Neuronal stem cell (in vitro differentiated cells): ENCODE data around the gene PBRM1.
A peak's percentile ranks its signal among the peaks of the same experiment; 100 is the strongest.

Experiments used
- DNase-seq: peaks from one replicate; pipeline ENCODE4 v3.0.0-alpha.2; 2013; ENCODE audit warnings: low spot score
- H2AFZ ChIP-seq: one replicate; pipeline ENCODE4 v1.6.1; 2013; ENCODE audit warnings: mild to moderate bottlenecking, low read length, inconsistent platforms
- H2AK5ac ChIP-seq: 2 replicates; pipeline ENCODE4 v1.6.1; 2013; ENCODE audit warnings: low read depth, mild to moderate bottlenecking, inconsistent platforms, low read length, moderate library complexity, mixed read lengths
- H2BK120ac ChIP-seq: 2 replicates; pipeline ENCODE4 v1.6.1; 2013; ENCODE audit warnings: low read depth, mild to moderate bottlenecking, inconsistent platforms, low read length, moderate library complexity, mixed read lengths
- H2BK12ac ChIP-seq: one replicate; pipeline ENCODE4 v1.6.1; 2013; ENCODE audit warnings: low read length, inconsistent platforms
- H2BK15ac ChIP-seq: 2 replicates; pipeline ENCODE4 v1.6.1; 2013; ENCODE audit warnings: mild to moderate bottlenecking, low read length, inconsistent platforms, mixed read lengths
- H2BK5ac ChIP-seq: one replicate; pipeline ENCODE4 v1.6.1; 2013; ENCODE audit warnings: inconsistent platforms, mild to moderate bottlenecking, low read length, moderate library complexity
- H3K14ac ChIP-seq: one replicate; pipeline ENCODE4 v1.6.1; 2013; ENCODE audit warnings: low read length, inconsistent platforms
- H3K18ac ChIP-seq: 2 replicates; pipeline ENCODE4 v1.6.1; 2013; ENCODE audit warnings: low read length, inconsistent platforms
- H3K23ac ChIP-seq: 2 replicates; pipeline ENCODE4 v1.6.1; 2013; ENCODE audit warnings: low read depth, mild to moderate bottlenecking, mixed read lengths, low read length, inconsistent platforms; ENCODE audit not compliant: poor library complexity
- H3K27ac ChIP-seq: replicated peaks from 3 replicates; pipeline ENCODE4 v1.5.1; 2013; ENCODE audit warnings: low read length, inconsistent platforms
- H3K27me3 ChIP-seq, 3 experiments: 2 replicates each; pipeline ENCODE4 v1.6.1; 2013; ENCODE audit warnings: low read length in 3 of 3, mild to moderate bottlenecking in 2 of 3, inconsistent platforms in 1 of 3, low read depth in 1 of 3, mixed read lengths in 1 of 3, moderate library complexity in 1 of 3; ENCODE audit not compliant: control insufficient read depth in 3 of 3, insufficient read depth in 3 of 3
- H3K36me3 ChIP-seq, 2 donors: replicated peaks in 1 of 2; 2 replicates each; pipeline ENCODE4 v1.6.1; 2013; ENCODE audit warnings: low read length in 2 of 2; ENCODE audit not compliant: control insufficient read depth in 2 of 2, insufficient read depth in 2 of 2
- H3K4ac ChIP-seq: 2 replicates; pipeline ENCODE4 v1.6.1; 2013; ENCODE audit warnings: inconsistent platforms, mild to moderate bottlenecking, low read length, moderate library complexity
- H3K4me1 ChIP-seq, 2 donors: 1 replicate in 1 of 2; 2 replicates in 1 of 2; pipeline ENCODE4 v1.6.1; 2013; ENCODE audit warnings: low read length in 2 of 2, low read depth in 1 of 2; ENCODE audit not compliant: control insufficient read depth in 2 of 2, insufficient read depth in 1 of 2
- H3K4me2 ChIP-seq: one replicate; pipeline ENCODE4 v1.6.1; 2013; ENCODE audit warnings: mild to moderate bottlenecking, low read length, inconsistent platforms; ENCODE audit not compliant: insufficient read depth, poor library complexity, severe bottlenecking
- H3K4me3 ChIP-seq, 2 donors: 2 replicates each; pipeline ENCODE4 v1.5.1; 2013; ENCODE audit warnings: low read length in 2 of 2, mild to moderate bottlenecking in 2 of 2, inconsistent platforms in 1 of 2, moderate library complexity in 1 of 2
- H3K79me1 ChIP-seq: one replicate; pipeline ENCODE4 v1.6.1; 2013; ENCODE audit warnings: low read depth, mild to moderate bottlenecking, inconsistent platforms, low read length, moderate library complexity
- H3K9ac ChIP-seq: one replicate; pipeline ENCODE4 v1.6.1; 2013; ENCODE audit warnings: mild to moderate bottlenecking, low read depth, low read length, inconsistent platforms; ENCODE audit not compliant: poor library complexity
- H3K9me3 ChIP-seq, 2 donors: replicated peaks in 1 of 2; 2 replicates each; pipeline versions ENCODE3 to v1.6.1; 2013; ENCODE audit warnings: low read length in 2 of 2, mild to moderate bottlenecking in 2 of 2, inconsistent platforms in 1 of 2, low read depth in 1 of 2, mixed read lengths in 1 of 2, moderate library complexity in 1 of 2; ENCODE audit not compliant: control insufficient read depth in 2 of 2, insufficient read depth in 1 of 2
- H4K8ac ChIP-seq: one replicate; pipeline ENCODE4 v1.6.1; 2013; ENCODE audit warnings: low read depth, mild to moderate bottlenecking, inconsistent platforms, low read length, moderate library complexity
- H4K91ac ChIP-seq: one replicate; pipeline ENCODE4 v1.6.1; 2013; ENCODE audit warnings: low read length, low read depth, mild to moderate bottlenecking, inconsistent platforms; ENCODE audit not compliant: poor library complexity
- WGBS, 2 donors: extraction: QIAGEN DNeasy Blood & Tissue Kit; methylation state at CpG; one replicate each; pipeline ENCODE4 v1.1.7; 2013; ENCODE audit warnings: missing lambda C conversion rate in 2 of 2, mixed read lengths in 1 of 2; ENCODE audit not compliant: insufficient read length in 2 of 2, insufficient replicate concordance in 1 of 2; ENCODE audit errors: extremely low coverage in 2 of 2; 5-methylcytosine and 5-hydroxymethylcytosine counted together

Gene PBRM1

DNA sequence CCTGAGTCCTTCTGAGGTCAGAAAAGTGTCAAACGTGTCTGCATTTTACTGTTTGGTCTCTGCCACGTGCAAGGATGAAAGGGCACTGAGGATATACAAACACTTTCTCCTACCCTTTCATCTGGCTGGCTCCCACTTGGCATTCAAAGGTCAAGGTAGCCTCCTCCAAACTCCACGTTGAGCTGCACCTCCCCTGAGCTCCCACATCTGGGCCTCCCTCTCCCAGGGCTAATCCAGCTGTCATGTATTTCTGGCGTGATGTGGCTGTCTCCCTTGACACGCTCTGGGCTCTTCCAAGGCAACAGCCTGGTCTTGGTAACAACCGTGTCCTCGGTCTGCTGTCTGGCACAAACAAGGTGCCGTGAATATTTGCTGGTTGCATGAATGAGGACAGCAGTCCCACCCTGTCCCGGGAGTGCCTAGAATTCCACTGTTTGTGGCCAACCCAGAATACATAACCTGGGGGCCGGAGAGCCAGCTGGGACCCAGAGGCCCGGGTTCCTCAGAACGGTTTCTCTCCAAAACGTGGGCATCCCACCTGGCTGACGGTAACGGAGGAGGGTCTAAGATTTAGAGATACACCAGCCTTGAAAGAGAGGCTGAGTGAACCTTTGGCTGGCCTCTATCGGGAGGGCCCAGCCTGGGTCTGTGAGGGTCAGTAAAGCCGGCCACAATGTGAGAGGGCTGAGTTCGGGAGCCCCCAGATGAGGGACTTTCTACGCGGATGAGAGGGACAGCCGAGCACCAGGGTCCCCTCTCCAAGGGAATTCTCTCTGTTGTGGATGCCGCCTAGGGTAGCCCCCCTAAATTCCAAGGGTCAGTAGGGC is 19.1 kb upstream of the PBRM1 start:
- Histone ChIP-seq H3K4me1 (peaks cover 5 to 8% of the 10 kb centered on the region in 2 donors), H4K8ac (no peak overlapping the region), H3K4ac (no peak overlapping the region), H2BK12ac (no peak overlapping the region), H3K4me3 (peak overlapping the region; percentile 95 to 99), H3K23ac (no peak overlapping the region), H2AK5ac (no peak overlapping the region), H4K91ac (no peak overlapping the region), H3K36me3 (peaks cover 4 to 31% of the 10 kb centered on the region in 2 donors), H2BK5ac (peak overlapping the region; percentile 98), H3K18ac (peak overlapping the region; percentile 100), H3K27me3 (no peaks in the 10 kb centered on the region), H2BK15ac (no peak overlapping the region), H2AFZ (peak overlapping the region; percentile 99), H3K27ac (no peak overlapping the region), H3K79me1 (peaks cover 14% of the 10 kb centered on the region), H2BK120ac (no peak overlapping the region), H3K4me2 (peak overlapping the region; percentile 69), H3K14ac (peak overlapping the region; percentile 76), H3K9ac (peak overlapping the region; percentile 100), H3K9me3 (peaks cover 0 to 1% of the 10 kb centered on the region in 2 donors)
- DNase-seq, result no peak
- WGBS, 2 donors, result no CpG with 5 or more reads among the region's 22 CpGs

DNA sequence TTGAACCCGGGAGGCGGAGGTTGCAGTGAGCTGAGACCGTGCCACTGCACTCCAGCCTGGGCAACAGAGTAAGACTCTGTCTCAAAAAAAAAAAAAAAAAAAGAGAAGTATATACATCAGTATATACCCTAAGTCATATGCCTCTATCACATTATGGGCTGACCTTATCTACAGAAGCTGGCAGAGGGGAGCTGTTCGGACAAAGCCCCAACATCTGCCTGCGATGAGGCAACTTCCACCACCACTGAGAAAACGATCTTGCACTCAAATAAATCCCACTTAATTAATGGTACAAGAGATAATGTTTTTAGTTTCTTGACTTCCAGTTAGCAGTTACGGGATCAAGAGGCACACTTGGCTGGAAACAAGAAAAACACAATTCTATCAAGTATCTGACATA is 17.6 kb upstream of the PBRM1 start:
- Histone ChIP-seq H2BK15ac (no peak overlapping the region), H3K4ac (no peak overlapping the region), H3K9ac (no peak overlapping the region), H3K4me1 (peaks cover 5 to 8% of the 10 kb centered on the region in 2 donors), H2BK5ac (no peak overlapping the region), H3K14ac (no peak overlapping the region), H3K27ac (no peak overlapping the region), H2BK12ac (no peak overlapping the region), H4K91ac (no peak overlapping the region), H3K27me3 (no peaks in the 10 kb centered on the region), H2BK120ac (no peak overlapping the region), H3K36me3 (peaks cover 4 to 30% of the 10 kb centered on the region in 2 donors), H3K18ac (no peak overlapping the region), H3K4me3 (no peak overlapping the region), H3K23ac (no peak overlapping the region), H2AFZ (no peak overlapping the region), H4K8ac (no peak overlapping the region), H2AK5ac (no peak overlapping the region), H3K4me2 (no peak overlapping the region), H3K9me3 (peaks cover 0 to 1% of the 10 kb centered on the region in 2 donors), H3K79me1 (peaks cover 14% of the 10 kb centered on the region)
- no peak for DNase-seq
- whole genome bisulfite sequencing, 2 donors, result no CpG with 5 or more reads among the region's 7 CpGs

DNA sequence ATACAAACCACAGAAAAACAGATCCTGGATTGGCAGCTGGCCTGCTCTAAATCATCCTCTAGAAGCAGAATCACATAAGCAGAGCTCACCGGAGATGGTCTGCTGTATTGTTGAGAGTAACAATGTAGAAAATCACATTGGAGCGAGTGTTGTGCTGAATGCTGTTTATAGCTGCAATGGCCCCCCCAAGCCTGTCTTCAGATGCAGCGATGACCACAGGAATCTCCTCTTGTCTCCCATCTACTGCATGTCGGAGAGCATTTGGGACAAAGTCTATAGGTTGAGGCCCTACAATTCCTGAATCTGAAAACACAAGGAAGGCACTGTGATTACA is 11.9 kb upstream of the PBRM1 start:
- Histone ChIP-seq H2BK15ac (no peak overlapping the region), H3K14ac (no peak overlapping the region), H2AK5ac (no peak overlapping the region), H4K8ac (no peak overlapping the region), H2BK120ac (no peak overlapping the region), H3K18ac (no peak overlapping the region), H3K4me1 (no peaks in the 10 kb centered on the region), H3K27ac (no peak overlapping the region), H2BK5ac (no peak overlapping the region), H3K36me3 (peaks cover 33 to 73% of the 10 kb centered on the region in 2 donors), H3K4ac (no peak overlapping the region), H2AFZ (no peak overlapping the region), H3K9me3 (no peaks in the 10 kb centered on the region), H3K4me2 (no peak overlapping the region), H3K23ac (no peak overlapping the region), H3K4me3 (no peak overlapping the region), H3K27me3 (no peaks in the 10 kb centered on the region), H4K91ac (no peak overlapping the region), H3K9ac (no peak overlapping the region), H3K79me1 (no peaks in the 10 kb centered on the region), H2BK12ac (no peak overlapping the region)
- WGBS, 2 donors, result no CpG with 5 or more reads among the region's 4 CpGs
- no peak for DNase-seq

DNA sequence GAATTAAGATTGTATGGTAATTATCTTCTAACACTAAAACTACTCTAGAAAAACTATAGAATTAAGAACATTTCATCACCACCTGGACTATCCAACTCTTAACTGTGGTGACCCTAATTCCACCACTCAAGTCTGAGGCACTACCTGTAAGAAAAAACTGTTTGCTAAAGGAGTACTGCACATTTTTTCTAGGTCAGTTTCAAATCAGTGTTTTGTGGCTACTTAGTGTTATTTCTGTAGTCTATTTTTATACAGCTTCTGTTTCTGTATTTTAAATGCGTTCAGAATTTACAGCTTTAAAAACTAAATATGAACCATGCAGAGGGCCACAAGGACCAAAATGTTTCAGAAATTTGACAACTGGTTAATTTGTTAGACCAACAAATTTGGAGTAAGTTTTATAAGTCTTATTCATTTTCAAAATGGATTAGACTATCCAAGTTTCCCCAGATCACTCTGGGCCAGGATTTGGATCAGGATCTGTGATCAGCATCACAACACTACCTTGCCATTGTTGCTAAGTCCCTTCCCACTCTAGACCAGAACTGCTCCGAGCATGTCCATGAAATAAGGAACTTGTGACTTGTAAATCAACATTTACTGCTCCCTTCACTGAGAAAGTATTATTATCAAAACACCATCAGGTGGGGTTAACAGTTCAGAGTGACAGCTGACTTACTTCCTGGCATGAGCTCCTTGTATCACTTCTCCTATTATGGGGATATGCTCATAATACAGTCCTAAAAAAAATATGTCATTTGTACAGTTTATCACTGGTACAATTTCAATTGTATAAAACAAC is 11.3 kb upstream of the PBRM1 start:
- Histone ChIP-seq H3K9ac (no peak overlapping the region), H3K4me2 (no peak overlapping the region), H2BK5ac (no peak overlapping the region), H4K91ac (no peak overlapping the region), H3K9me3 (no peaks in the 10 kb centered on the region), H3K18ac (no peak overlapping the region), H3K79me1 (no peaks in the 10 kb centered on the region), H3K4me3 (no peak overlapping the region), H2BK15ac (no peak overlapping the region), H3K23ac (no peak overlapping the region), H4K8ac (no peak overlapping the region), H2BK120ac (no peak overlapping the region), H2AFZ (no peak overlapping the region), H3K4me1 (no peaks in the 10 kb centered on the region), H2AK5ac (no peak overlapping the region), H3K27me3 (no peaks in the 10 kb centered on the region), H3K4ac (no peak overlapping the region), H3K27ac (no peak overlapping the region), H3K14ac (no peak overlapping the region), H2BK12ac (no peak overlapping the region), H3K36me3 (peaks cover 34 to 79% of the 10 kb centered on the region in 2 donors)
- DNase-seq, result no peak
- no CpG with 5 or more reads among the region's 2 CpGs for WGBS, 2 donors
